GM18907 (cell line): ENCODE measurements around the gene ANKH.

Experiments used
- ATAC-seq: cut with Tn5 transposase; IDR thresholded peaks from one replicate; pipeline ENCODE4 v1.9.1; 2021; ENCODE audit warnings: mild to moderate bottlenecking, moderate library complexity; ENCODE audit not compliant: unreplicated experiment

The ANKH gene

GRCh38 chr5:14741801-14742440 lies 129.7 kb downstream of the ANKH start:
- ATAC-seq = no peak

GRCh38 chr5:14741131-14741530 lies 130.4 kb downstream of the ANKH start:
- ATAC-seq = no peak

- ATAC-seq = no peak
Measured at GRCh38 chr5:14739981-14740380, 131.6 kb downstream of the ANKH start.

GRCh38 chr5:14739538-14739937 lies 132.0 kb downstream of the ANKH start:
- ATAC-seq = no peak

- no peak for ATAC-seq
Measured at GRCh38 chr5:14738050-14738449, 133.5 kb downstream of the ANKH start.

- no peak for ATAC-seq
Measured at GRCh38 chr5:14737291-14737690, 134.3 kb downstream of the ANKH start.

GRCh38 chr5:14735944-14736343 lies 135.6 kb downstream of the ANKH start:
- ATAC-seq = no peak

GRCh38 chr5:14734396-14734795 lies 137.2 kb downstream of the ANKH start:
- ATAC-seq = no peak

GRCh38 chr5:14733661-14734060 lies 137.9 kb downstream of the ANKH start:
- ATAC-seq = no peak

GRCh38 chr5:14732991-14733390 lies 138.6 kb downstream of the ANKH start:
- no peak for ATAC-seq

- ATAC-seq = no peak
Measured at GRCh38 chr5:14730881-14731280, 140.7 kb downstream of the ANKH start.

- ATAC-seq = no peak
Measured at GRCh38 chr5:14730466-14730865, 141.1 kb downstream of the ANKH start.

GRCh38 chr5:14729448-14730385 lies 141.9 kb downstream of the ANKH start:
- ATAC-seq = no peak

GRCh38 chr5:14728459-14728938 lies 143.1 kb downstream of the ANKH start:
- no peak for ATAC-seq

- ATAC-seq = no peak
Measured at GRCh38 chr5:14727928-14728458, 143.6 kb downstream of the ANKH start.

- ATAC-seq = peak; percentile 58
Measured at GRCh38 chr5:14727428-14727865, 144.1 kb downstream of the ANKH start.

GRCh38 chr5:14726066-14726838 lies 145.3 kb downstream of the ANKH start:
- no peak for ATAC-seq

GRCh38 chr5:14724633-14725032 lies 146.9 kb downstream of the ANKH start:
- ATAC-seq = no peak

GRCh38 chr5:14723701-14724132 lies 147.9 kb downstream of the ANKH start:
- ATAC-seq = peak; percentile 38

- no peak for ATAC-seq
Measured at GRCh38 chr5:14722923-14723322, 148.7 kb downstream of the ANKH start.
